G401 (cell line): ENCODE results near the gene RSPO3. TPM values are rescaled to one million over a fixed set of nuclear protein-coding genes. Genes with fewer than 3 reads are reported as not detected.
"Not testable (repeated sequence)": the region's sequence is repeated elsewhere in the genome, so short reads cannot be mapped to it uniquely, and the experiment has no call there.

Source experiments
- DNase-seq: peaks from one replicate; pipeline ENCODE4 v3.0.0-alpha.2; 2015; ENCODE audit warnings: low spot score
- in situ Hi-C: cut with HindIII; loops from 2 replicates; pipeline ENCODE4 v1.10.0; 2016; ENCODE audit warnings: low sequenced_read_pairs, mixed read lengths
- total RNA-seq: library from RNA; depleted of rRNA; stranded (reverse); fragments of >200 nt; shearing (Covaris generic); gene quantifications from 2 replicates; pipeline ENCODE4 v1.2.3, GENCODE V29; 2014; rRNA removed

The RSPO3 gene
- total RNA-seq, 1 experiment from 2014 or later = not detected

DNA sequence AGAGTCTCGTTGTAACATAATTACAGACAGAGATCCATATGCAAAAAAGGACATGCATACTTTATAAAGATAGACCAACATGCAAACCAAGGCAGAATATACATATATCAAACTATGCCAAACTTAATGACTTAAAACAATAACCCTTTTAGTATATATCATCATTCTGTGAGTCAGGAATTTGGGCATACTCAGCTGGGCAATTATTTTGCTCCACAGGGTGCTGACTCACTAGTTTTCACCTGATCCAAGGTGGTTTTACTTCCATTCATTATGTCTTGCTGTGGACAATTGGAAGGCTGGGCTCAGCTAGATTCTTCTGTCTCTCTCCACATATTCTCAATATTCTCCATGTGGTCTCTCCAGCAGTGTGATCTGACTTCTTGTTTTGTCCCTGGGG is 107.0 kb downstream of the RSPO3 start:
- no peak for DNase-seq
- in situ Hi-C loops = no loop called here

DNA sequence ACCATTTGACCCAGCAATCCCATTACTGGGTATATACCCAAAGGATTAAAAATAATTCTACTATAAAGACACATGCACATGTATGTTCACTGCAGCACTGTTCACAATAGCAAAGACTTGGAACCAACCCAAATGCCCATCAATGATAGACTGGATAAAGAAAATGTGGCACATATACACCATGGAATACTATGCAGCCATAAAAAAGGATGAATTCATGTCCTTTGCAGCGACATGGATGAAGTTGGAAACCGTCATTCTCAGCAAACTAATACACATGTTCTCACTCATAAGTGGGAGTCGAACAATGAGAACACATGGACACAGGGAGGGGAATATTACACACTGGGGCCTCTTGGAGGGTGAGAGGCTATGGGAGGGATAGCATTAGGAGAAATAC is 115.3 kb downstream of the RSPO3 start:
- in situ Hi-C loops = not testable (repeated sequence)

DNA sequence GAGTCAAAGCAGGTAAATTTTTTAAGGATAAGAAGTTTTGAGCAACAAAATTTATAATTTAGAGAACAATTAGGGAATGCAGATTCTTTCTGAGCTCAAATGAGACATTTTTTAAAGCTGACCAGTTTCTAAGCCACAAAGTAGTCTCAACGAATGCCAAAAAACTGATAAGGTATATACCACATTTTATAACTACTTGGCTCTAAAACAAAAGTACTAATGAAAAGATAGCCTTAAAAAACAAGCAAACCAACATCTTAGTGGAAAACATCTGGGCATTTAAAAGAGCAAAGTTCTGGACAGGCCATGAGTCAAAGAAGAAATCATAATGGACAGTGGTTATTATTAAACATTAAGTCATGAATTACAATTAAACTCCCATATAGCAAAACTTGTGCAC is 125.0 kb downstream of the RSPO3 start:
- DNase-seq = no peak
- in situ Hi-C loops = no loop called here

More for the DNA sequence above, 115.3 kb downstream of the RSPO3 start:
- DNase-seq = not testable (repeated sequence)

Other genes starting within 250 kb of the RSPO3 start
- gene RNF146, start 148.2 kb downstream of the RSPO3 start, total RNA-seq = 14.8 and 21.7 TPM in 2 replicates
- gene ECHDC1, start 224.9 kb downstream of the RSPO3 start, total RNA-seq = 35.3 and 47.4 TPM in 2 replicates